COLO668 (cell line): ENCODE measurements around the gene RNF130.
A peak's percentile ranks its signal among the peaks of the same experiment; 100 is the strongest.
"Not testable (repeated sequence)": the region's sequence is repeated elsewhere in the genome, so short reads cannot be mapped to it uniquely, and the experiment has no call there.

Experiments
- DNase-seq: peaks from one replicate; lab custom pipeline; 2025; ENCODE audit not compliant: unreplicated experiment; lab: John Stamatoyannopoulos, UW

Gene RNF130

GRCh38 chr5:179978792-179979191, 92.8 kb downstream of the RNF130 start:
- DNase-seq: no peak

DNA sequence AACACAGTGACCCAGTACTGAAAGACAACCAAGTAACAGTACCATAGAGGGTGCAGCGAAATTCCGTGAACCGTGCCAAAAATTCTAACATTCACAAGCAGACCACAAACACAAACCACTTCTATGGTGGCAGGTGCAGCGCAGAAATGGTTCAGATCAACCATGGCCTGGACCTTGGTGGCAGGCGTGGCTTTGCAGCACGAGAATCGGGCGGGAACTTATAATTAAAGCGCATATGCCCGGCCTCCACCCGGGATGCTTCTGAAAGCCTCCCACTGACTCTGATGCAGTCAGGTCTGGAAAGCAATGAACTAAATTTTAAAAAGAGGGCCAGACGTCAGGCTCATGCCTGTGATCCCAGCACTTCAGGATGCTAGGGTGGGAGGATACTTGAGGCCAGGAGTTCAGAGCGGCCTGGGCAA, 95.8 kb downstream of the RNF130 start:
- no peak for DNase-seq

DNA sequence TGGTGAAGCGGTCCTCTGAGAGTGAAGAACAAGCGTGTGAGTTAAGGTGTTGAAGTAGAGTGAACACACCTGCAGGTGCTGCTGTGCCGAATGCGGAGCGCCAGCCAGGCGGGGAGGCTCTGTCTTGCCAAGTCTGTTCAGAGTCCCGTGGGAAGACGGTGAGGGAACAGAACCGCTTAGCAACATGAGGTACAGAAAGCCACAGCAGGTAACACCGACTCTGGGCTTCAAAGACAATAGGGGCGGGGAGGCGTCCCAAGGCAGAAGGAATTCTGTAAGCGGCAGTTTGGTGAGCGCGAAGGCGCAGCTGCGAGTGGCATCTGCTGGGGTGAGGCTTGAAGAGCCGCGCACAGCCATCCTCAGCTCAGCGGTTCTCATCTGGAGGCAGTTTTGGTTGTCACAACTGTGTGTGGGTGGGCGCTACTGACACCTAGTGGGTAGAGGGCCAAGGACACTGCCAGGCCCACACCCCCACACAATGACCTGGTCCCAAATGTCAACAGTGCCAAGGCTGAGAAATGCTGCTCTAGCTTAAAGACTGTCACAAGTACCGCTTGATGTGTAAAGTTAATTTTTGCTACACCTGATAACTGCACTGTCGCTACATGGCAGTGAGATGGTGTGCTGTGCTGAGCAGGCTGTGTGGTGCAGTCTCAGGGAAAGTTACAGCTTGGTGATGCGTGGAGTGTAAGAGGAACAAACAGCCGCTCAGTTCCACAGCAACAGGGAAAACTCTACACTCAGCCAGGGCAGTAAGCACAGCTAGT, 96.4 kb downstream of the RNF130 start:
- DNase-seq: peak; percentile 64

DNA sequence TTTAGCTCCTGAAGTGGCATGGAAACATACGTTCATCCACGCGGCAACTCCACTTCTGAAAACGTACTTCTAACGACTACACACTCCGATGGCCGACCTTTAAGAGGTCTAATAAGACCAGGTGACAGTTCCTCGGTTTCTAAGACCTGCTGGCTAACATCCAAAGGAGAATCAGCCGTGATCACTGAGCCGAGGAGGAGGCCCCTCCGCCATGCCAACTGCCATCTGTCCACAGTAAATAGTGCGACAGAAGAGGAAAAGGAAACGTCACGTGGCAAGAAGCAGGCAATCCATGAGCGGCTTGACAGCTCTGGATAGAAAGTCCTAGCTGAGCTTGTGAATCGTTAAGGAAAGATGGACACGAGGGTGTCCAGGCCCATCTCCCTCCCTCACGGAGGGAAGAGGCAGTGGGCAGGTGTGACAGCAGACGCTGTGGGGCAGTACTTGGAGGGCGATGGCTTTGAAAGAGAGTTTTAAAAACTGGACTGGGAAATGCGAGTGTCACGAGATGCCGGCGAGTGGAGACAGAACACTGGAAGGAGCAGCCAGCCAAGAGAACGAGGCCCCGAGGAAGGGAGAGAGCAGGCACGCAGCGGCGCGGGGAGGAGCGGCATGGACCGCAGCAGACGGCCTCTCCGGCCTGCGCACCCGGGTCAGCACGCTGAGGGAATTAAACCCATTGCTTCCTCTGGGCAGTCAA, 97.2 kb downstream of the RNF130 start:
- DNase-seq: peak; percentile 50

- DNase-seq: peak; percentile 8
Observed at GRCh38 chr5:179973391-179973790, 98.2 kb downstream of the RNF130 start.

DNA sequence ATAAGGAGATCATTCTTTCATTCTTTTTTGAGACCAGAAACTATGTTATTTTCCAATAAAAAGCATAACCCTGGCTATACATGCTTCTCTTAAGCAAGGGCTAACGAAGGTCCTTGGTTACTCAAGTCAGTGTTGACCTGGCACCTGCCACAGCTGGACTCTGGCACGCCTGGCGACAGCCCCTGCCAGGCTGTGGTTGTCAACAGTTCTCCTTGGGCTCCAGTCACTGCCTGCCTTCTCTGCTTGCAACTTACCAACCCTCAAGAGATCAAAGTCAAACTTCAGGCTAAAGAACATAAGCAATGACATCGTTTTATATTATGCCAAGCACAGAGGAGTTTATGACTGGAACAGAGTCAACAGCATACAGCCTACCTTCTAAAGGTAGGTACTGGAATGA, 102.4 kb downstream of the RNF130 start:
- no peak for DNase-seq

- DNase-seq: peak; percentile 3
Observed at GRCh38 chr5:179967489-179967888, 104.1 kb downstream of the RNF130 start.

GRCh38 chr5:179964015-179964414, 107.5 kb downstream of the RNF130 start:
- DNase-seq: no peak

GRCh38 chr5:179963375-179963774, 108.2 kb downstream of the RNF130 start:
- no peak for DNase-seq

- DNase-seq: no peak
Observed at GRCh38 chr5:179960204-179960831, 111.2 kb downstream of the RNF130 start.

DNA sequence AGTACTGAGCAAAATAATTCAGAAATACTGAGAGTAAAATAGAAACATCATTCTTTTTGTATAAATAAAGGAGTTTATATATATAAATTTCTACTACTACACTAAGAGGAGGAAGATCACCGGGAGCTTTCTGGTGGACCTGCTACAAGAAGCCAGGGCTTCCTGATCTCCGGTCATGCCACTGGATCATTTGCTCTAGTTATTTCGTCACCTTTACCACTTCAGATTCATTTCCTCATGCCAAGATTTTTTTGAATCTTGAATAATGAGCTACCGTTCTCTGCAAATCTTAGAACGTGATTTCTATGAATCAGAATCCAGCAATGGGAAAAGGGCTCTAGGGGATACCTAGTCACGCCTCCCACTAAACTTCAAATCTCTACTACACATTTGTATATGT, 111.9 kb downstream of the RNF130 start:
- no peak for DNase-seq

GRCh38 chr5:179959118-179959517, 112.4 kb downstream of the RNF130 start:
- DNase-seq: not testable (repeated sequence)

DNA sequence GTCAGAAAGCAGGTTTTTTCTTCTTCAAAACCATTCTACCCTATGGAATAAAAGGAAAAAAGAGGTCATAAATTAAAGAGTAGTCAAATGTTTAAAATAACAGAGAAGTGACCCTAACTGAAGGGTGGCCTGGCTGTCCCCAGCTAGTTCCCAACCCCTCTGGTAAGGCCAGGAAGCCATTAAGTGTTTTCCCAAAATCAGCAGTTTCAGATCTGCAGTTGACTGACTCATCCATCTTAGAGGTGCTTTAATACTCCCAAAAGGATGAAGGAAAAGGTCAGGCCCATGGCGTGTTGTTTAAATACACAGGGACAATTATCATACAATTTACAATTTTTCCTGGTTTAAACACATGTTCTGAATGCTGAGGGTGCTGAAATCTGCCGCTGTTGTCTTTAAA, 115.9 kb downstream of the RNF130 start:
- DNase-seq: no peak

GRCh38 chr5:179955062-179955461, 116.5 kb downstream of the RNF130 start:
- no peak for DNase-seq

DNA sequence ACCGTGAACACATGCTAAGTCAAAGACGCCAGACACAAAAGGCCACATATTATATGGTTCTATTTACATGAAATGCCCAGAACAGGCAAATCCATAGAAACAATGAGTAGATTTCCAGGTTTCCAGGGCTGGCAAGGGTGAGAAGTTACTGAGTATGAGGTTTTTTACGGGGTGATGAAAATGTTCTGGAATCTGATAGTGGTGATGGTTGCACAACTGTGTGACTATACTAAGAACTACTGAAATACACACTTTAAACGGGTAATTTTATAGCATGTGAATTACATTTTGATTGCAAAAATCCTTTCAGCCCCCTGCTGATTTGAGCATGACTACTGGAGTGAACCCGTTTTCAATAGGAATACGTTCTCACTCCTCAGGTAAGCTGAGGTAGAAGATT, 117.1 kb downstream of the RNF130 start:
- no peak for DNase-seq

DNA sequence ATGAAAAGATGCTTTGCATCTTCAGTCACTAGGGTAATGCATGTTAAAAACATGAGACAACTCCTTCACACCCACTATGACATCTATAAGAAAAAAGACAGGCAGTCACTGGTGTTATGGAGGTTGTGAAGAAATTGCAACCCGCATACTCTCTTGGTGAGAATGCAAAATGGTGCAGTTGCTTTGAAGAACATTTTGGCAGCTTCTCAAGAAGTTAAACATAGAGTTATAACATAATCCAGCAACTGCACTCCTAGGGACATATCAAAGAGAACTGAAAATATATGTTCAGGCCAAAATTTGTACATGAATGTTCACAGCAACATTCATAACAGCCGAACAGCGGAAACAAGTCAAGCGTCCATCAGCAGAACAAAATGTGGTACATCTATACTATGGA, 117.6 kb downstream of the RNF130 start:
- DNase-seq: no peak

DNA sequence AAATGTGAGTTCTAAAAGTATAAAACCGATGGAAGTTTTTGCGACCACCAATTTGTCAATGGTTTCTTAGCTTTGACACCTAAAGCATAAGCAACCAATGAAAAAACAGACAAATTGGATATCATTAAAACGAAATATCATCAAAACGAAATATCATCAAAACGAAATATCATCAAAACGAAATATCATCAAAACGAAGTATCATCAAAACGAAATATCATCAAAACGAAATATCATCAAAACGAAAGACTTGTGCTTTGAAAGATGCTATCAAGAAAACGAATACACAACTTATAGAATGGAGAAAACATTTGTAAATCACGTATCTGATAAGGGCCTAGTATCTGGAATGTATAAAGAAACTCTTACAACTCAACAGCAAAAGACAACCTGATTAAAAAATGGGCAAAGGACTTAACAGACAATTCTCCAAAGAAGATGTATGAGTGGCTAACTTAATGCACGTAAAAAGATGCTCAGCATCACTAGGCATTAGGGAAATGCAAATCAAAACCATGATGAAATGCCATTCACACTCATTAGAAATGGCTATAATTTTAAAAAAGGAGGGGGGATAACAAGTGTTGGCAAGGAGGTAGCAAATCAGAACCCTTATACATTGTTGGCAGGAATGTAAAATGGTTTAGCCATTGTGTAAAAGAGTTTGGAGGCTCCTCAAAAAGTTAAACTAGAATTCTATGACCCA, 134.4 kb downstream of the RNF130 start:
- no peak for DNase-seq

- no peak for DNase-seq
Observed at GRCh38 chr5:179930788-179931473, 140.6 kb downstream of the RNF130 start.

DNA sequence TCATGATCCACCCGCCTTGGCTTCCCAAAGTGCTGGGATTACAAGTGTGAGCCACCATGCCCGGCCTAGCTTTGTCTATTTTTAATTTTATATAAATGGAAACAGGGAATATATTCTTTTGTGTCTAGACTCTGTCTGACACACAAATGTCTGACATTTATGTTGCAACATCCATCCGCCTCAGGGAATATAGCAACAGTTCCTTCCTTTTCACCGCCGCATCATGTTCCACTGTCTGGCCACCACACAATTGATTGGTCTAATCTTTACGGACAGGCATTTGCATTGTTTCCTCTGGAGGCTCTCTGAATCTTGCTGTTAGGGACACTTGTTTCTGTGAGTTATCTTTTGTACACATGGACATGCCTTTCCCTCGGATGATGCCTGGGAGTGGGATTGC, 143.7 kb downstream of the RNF130 start:
- DNase-seq: no peak

GRCh38 chr5:179926657-179927056, 144.9 kb downstream of the RNF130 start:
- DNase-seq: no peak

DNA sequence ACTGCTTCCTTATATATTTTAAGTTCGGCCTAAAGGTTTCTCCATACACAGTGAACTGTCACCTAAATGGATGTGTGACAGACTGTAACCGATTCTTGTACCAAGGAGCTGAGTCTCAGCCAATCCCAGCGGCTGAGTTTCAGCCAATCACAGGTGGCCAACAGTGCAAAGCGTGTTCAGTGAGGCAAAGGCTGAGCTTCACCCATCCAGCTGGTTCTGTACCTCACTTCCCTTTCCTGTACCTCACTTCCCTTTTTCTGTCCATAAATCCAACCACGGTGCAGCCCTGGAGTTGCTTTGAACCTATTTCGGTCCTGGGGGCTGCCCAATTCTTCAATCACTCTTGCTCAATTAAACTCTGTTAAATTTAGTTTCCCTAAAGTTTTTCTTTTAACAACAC, 148.1 kb downstream of the RNF130 start:
- no peak for DNase-seq
